ENCODE data around the gene PACRG. TPM values are rescaled to one million over a fixed set of nuclear protein-coding genes. Genes with fewer than 3 reads are reported as not detected.

PACRG gene
- total and polyA plus RNA-seq, 2 of the 8 experiments (the other 6 are each of a cell fraction or from before 2014, with no cell fraction given): 0.44 to 0.54 TPM

DNA sequence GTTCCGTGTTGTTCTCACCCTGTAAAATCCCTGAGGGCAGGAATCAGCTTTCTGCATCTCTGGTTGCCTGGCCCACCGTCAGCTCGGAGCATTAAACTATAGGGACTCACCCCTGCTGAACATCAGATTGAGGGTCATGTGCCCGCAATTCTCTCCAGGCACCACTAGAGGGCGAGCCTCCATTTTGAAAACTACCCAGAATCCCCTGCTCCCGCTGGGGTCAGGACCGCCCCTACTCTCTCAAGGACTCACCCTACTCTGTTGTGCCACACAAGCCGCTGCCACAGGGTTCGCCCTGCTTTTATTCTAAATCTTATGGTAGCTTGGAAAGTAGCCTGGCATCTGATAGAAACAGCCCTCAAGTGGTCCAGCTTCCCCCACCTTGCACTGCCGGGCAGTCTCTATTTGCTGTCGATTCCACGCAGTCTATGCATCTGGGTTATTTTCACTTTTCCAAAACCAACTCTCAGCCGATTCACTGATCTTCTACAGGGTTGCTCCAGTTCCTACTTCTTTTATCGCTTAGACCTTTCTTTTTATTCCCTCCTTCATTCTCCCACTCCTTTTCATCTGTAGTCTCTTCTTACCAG lies 442.6 kb downstream of the PACRG start (continued):
- TF ChIP-seq CTCF (IDR thresholded peaks at IDR 0.05; ENCODE audit: control extremely low read depth in 1 of 3, insufficient read depth in 1 of 3, low read depth in 1 of 3, low read length in 3 of 3): peak; percentile 55 to 76 (median 70)
